Activated CD4-positive, alpha-beta T cell treated with anti-CD3 and anti-CD28 coated beads, Interleukin-2, amount 50 U/mL, for 4 hours (primary cell): ENCODE results near the gene CCDC183.
"Not testable (repeated sequence)": the region's sequence is repeated elsewhere in the genome, so short reads cannot be mapped to it uniquely, and the experiment has no call there.

Experiments
- DNase-seq, 2 experiments: peaks; one replicate each; pipeline ENCODE4 v3.0.0-alpha.2; 2020

Gene CCDC183

DNA sequence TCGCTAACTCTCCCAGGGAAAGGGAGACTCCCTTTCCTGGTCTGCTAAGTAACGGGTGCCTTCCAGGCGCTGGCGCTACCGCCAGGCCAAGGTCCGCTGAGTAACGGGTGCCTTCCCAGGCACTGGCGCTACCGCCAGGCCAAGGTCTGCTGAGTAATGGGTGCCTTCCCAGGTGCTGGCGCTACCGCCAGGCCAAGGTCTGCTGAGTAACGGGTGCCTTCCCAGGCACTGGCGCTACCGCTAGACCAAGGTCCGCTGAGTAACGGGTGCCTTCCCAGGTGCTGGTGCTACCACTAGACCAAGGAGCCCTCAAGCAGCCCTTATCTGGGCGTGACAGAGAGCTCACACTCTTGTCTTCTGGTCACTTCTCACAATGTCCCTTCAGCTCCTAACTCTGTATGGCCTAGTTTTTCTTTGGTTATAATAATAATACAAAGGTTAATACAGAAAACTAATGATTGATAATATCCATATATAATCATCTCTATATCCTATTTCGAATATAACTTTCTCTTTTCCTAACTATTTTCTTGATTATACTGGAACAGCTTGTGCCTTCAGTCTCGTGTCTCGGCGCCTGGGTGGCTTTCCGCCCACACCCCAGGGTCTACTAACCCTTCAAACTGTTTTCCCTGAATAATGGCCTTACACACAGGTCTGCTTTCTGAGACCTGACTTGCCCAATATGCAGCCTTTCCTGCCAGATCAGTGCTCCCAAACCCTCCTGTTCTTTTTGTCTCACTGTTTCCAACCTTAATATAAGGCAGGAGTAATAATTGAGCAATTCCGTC lies 10.4 kb upstream of the CCDC183 start:
- DNase-seq, result not testable (repeated sequence)

DNA sequence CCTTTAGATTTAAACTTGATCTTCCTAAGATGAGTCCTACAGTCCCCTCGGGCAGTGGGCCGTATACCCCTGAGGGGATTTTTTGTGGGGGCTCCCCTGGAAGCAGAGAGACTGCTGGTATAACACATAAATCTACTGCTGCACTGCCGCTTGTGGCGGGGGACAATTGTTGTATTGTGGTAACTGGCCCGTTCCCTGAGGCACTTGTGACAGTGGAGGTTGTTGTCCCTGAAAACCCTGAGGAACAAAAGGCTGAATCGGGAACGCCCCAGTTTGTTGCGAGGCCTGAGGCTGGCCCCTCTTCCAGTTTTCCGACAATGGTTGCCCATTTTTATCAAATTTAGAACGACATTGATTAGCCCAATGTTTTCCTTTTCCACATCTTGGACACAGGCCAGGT lies 9.7 kb upstream of the CCDC183 start:
- DNase-seq, result no peak

DNA sequence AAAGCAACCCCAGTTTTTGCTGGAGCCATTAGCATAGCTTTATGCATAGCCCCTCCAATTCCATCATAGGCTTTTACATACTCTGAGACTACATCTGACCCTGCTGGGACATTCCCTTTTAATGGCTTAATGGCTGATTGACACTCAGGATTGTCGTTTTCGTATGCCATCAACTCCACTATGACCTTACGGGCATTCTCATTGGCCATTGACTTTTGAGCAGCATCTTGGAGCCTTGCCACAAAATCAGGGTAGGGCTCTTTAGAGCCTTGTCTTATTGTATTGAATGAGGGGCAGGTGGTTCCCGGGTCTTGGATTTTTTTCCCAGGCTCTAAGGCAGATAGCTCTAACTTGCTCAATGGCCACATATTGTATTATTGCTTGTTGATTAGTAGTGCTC lies 9.2 kb upstream of the CCDC183 start:
- DNase-seq, result not testable (repeated sequence)

DNA sequence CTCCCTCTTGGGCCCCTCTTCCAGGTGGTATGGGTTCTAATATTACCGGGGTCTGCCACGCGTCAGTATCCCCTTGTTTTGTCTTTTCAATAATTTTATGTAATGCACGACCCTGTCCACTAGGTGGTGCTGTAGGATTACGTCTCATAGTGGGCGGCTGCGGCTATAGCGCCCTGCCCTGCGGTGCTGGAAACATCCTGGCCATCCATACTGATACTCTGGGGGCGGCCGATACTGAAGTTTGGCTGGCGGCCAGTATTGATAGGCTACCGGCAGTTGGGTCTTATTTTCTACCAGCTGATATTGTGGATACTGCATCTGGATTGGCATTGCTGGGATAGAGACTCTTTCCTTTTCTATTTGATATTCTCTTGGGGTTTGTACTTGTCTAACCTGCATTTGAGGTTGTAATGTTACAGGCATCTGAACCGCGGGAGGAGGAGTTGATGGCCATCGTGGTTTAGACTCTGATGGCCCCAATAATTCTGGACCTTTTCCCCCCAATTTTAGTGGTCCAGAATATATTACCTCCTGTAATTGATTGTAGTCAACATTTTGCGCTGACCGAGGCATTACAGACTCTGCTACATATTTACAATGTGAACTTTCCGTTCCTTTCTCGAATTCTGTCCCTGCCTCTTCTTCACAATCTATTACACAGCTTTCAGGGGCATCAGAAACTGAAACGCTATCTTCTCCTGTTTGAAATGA lies 8.3 kb upstream of the CCDC183 start:
- DNase-seq, result peak; percentile 52 to 54

DNA sequence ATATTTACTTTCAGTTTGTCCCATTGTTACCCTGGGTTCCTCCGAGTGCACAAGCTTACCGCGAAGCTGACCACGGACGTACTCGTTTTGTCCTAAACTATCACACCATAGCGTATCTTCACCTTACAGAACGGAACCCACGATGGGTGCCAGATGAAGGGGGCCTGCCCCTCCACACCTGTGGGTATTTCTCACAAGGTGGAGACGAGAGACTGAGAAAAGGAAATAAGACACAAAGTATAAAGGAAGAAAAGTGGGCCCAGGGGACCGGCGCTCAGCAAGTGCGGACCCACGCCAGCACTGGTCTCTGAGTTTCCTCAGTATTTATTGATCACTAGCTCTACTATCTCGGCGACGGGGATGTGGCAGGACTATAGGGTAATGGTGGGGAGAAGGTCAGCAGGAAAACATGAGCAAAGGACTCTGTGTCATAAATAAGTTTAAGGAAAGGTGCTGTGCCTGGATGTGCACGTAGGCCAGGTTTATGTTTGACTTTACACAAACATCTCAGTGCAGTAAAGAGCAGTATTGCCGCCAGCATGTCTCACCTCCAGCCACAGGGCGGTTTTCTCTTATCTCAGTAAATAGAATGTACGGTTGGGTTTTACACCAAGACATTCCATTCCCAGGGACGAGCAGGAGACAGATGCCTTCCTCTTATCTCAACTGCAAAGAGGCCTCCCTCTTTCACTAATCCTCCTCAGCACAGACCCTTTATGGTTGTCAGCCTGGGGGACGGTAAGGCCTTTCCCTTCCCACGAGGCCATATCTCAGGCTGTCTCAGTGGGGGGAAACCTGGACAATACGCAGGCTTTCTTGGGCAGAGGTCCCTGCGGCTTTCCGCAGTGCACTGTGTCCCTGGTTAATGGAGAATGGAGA lies 7.3 kb upstream of the CCDC183 start:
- DNase-seq, result not testable (repeated sequence)

DNA sequence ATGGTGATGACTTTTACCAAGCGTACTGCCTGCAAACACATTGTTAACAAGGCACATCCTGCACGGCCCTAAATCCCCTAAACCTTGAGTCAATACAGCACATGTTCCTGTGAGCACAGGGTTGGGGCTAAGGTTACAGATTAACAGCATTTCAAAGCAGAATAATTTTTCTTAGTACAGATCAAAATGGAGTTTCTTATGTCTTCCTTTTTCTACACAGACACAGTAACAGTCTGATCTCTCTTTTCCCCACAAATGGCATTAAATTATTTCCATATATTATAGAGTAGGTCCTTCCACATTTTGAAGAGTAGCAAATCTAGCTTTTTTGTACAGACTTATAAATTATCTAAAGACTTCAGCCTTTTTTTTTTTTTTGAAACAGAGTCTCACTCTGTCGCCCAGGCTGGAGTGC lies 6.6 kb upstream of the CCDC183 start:
- no peak for DNase-seq

DNA sequence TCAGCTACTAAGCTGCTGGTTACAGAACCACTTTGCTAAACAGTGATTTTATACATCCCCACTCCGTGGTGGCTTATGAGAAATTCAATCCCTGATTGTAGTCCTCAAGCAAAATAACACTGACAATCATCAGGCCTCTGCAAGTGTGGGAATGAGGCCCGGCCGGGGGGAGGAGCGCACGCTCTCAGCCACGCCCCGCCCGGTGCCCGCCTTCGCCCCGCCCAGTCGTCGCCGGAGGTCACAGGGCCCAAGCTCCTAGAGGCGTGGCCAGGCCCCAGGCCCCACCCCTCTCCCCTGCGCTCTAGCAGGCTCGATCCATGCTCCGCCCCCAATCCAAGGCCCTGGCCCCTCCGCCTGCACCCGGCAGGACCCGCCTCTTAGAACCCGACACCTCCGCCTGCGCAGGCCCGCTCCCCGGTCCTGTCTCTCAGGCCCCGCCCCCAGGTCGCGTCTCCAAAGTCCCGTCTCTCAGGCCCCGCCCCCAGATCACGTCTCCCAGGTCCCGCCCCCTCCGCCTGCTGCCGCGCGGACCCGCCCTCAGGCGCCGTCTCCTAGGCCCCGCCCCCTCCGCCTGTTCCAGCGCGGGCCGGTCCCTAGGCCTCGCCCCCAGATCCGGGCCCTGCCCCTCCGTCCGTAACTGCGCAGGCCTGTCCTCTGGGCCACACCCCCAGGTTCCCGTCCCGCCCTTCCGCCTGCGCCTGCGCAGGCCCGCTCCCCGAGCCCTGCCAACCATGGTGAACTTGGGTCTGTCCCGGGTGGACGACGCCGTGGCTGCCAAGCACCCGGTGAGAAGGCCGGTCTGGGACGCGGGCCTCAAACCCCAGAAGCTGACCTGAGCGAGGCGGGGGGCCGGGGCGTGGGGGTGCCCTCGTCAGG lies 5.3 kb upstream of the CCDC183 start, which contains the start of gene TMEM141:
TSS of gene TMEM141 (plus strand) at position 705 of the 876 bp plus-strand sequence. CDS start at position 732, 27 bp downstream.
- DNase-seq, result peak; percentile 100

- peak; percentile 63 to 65 for DNase-seq
Observed at GRCh38 chr9:136791516-136792276, 4.4 kb upstream of the CCDC183 start.

DNA sequence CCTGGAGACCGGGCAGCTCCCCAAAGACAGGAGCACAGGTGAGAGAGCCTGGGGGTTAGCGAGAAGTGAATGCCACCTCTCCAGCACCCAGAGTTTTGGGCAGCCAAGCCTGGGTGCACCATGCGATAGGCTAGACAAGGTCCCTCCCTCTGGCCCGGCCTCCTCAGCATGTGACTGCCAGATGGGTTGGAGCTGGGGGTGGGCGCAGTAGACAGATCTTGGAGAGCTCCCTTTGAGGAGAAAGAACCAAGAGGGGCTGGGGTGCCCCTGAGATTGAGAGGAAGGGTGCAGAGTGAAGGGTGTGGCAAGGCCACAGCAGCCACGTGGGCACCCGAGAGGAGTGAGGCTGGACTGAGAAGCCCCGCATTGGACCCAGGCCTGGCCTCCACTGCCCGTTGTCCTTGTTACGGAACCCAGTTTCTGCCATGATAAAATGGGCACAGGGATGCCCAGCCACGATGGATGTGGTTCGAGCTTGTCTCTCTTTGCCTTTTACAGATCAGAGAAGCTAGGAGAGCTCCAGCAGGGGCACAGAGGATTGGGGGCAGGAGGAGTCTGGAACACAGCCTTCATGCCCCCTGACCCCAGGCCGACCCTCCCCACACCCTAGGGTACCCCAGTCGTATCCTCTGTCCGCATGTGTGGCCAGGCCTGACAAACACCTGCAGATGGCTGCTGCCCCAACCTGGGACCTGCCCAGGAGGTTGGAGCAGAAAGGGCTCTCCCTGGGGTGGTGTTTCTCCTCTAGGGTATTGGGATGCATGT lies 3.6 kb upstream of the CCDC183 start:
- DNase-seq, result no peak

DNA sequence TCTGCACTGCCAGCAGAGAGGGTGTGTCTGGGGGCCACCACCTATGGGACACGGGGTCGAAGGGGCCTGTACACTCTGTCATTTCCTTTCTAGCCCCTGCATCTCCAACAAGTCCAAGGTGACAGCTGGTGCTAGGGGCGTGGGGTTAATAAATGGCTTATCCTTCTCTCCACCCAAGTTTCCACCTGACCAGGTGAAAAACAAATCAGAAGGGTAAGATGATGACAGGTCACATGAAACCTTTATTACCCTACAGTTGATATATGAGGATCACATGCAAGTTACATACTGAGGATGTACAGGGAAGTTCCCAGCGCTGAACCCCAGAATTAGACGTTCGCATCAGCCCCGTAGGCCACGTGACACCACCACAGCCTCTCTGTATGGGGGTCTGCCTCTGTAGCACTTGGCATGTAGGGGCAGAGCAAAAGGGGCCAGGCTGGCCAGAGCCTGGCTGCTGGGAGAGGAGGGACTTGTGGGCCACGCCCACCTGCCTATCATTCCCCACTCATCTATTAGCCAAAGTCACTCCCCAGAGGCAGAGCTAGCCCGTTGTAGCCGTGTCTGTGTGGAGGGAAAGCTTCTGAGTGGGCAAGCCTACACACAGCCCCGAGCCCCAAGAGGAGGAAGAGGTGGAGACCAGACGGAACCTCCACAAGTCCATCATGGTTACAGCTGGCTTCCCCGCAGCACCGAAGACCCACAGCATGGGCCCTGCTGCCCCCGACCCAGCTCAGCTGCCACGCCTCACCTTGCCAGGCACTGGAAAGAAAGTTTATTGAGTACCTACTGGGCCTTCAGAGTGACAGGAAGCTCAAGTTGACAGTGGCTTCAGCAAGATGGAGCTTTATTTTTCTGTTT lies 2.8 kb upstream of the CCDC183 start:
- DNase-seq, result no peak

DNA sequence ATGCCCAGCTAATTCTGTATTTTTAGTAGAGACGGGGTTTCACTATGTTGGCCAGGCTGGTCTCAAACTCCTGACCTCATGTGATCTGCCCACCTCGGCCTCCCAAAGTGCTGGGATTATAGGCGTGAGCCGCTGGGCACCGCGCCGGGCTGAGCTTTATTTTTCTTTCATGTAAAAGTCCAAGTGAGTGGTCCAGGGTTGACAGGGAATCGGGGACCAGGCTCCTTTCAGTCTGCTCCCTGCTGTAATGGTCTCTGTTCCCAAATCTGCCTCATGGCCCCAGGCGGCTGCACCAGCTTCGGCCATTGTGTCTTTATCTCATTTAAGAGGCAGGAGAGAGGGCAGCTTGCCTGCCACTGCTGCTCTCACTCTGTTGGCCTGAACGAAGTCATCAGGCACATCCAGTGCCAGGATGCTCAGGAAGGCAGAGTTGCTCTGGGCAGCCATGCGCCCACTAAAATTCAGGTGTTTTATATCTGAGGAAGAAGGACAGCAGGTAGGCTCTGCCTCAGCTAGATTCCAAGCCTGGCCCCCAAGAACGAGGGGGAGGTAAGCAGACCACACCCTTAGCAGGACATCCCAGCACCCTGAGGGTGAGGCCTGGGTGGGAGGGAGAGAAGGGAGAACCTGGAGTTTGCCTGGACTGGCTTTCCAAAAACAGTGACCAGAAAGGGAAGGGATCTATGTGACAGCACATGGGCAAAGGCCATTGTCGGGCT lies 1.7 kb upstream of the CCDC183 start:
- no peak for DNase-seq

DNA sequence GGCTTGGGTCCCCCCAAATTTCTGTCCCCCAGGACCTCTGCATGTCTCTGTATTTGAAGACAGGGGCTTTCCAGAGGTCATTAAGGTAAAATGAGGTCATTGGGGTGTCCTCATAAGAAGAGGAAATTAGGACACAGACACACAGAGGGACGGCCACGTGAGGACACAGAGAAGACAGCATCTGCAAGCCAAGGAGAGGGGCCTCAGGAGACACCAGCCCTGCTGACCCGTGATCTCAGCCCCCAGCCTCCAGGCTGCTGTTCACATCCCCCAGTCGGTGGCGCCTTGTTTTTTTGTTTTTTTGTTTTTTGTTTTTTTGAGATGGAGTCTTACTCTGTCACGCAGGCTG lies 1.2 kb upstream of the CCDC183 start:
- no peak for DNase-seq

DNA sequence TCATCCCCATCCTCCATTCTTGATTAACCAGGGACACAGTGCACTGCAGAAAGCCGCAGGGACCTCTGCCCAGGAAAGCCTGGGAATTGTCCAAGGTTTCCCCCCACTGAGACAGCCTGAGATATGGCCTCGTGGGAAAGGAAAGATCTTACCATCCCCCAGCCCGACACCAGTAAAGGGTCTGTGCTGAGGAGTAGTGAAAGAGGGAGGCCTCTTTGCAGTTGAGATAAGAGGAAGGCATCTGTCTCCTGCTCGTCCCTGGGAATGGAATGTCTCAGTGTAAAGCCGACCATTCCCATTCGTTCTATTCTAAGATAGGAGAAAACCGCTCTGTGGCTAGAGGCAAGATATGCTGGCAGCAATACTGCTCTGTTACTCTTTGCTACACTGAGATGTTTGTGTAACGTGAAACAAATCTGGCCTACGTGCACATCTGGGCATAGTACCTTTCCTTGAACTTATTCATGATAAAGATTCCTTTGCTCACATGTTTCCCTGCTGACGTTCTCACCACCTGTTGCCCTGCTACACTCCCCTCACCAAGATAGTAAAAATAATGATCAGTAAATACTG lies 723 bp downstream of the CCDC183 start:
- not testable (repeated sequence) for DNase-seq

DNA sequence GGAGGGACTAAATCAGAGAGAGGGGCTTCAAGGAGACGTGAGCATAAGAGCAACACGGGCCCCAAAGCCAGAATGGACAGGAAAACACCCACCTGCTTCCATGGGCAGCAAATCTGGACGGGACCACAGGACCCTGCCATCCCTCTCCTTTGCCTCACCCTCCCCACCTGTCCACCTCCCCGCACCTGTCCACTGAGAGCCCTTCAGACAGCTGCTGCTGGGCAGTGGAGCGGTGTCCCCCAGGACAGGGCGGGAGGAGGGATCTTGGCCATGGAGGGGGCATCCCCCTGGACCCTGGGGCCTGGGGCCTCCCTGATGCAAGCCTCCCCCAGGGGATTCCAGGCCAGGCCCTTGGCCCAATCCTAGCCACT lies 2.6 kb downstream of the CCDC183 start:
- DNase-seq, result no peak

GRCh38 chr9:136799079-136799853 lies 3.1 kb downstream of the CCDC183 start:
- no peak for DNase-seq

DNA sequence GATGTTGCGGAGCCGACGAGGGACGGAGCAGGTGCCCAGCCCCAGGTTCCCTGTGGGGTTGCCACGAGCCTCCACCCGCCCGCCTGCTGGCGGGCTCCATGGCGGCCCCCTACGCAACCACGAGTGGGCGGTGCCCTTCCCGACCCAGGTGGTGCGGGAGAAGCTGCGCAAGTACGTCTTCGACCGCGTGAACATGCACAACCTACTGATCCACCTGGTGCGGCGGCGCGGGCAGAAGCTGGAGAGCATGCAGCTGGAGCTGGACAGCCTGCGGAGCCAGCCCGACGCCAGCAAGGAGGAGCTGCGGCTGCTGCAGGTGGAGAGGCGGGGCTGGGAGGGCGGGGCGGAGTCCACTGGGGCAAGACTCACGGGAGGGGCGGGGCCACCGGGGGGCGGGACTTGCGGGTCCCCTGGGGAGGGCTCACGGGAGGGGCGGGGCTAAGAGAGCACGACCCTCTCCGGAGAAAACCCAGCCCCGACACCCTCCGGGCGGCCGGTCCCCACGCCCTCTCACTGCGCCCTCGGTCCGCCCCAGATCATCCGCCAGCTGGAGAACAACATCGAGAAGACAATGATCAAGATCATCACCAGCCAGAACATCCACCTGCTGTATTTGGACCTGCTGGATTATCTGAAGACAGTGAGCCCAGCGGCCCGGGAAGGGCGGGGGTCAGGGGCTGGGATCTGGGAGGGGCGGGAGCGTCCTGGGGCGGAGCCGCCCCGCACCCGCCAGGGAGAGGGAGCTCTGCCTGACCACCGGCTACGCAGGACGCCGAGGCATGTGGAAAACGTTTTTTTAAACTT lies 3.9 kb downstream of the CCDC183 start:
- peak; percentile 87 for DNase-seq

DNA sequence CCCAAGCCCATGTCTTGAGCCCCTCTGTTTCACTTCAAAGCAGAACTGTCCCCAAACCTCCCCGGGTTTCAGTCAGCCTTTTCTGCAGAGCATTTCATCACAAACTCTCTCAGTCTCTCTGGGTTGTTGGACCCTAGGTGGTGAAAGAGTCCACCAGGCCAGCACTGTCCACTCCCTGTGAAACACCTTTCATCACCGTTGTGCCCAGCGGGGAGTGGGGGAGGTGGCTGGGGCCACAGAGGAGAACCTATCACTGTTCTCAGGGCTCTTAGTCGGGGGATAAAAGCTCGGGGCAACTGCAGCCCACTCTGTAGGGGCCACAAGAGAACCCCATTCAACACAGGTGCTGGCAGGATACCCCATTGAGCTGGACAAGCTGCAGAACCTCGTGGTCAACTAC lies 6.2 kb downstream of the CCDC183 start:
- DNase-seq, result no peak
